ENCODE measurements around the gene SLC22A14. TPM values are rescaled to one million over a fixed set of nuclear protein-coding genes. Genes with fewer than 3 reads are reported as not detected.

SLC22A14 gene
- under 1 TPM in 1 of 3 donors, not detected in 2; 0.20 TPM for total RNA-seq
- 0.14 TPM for total RNA-seq (2013)

DNA sequence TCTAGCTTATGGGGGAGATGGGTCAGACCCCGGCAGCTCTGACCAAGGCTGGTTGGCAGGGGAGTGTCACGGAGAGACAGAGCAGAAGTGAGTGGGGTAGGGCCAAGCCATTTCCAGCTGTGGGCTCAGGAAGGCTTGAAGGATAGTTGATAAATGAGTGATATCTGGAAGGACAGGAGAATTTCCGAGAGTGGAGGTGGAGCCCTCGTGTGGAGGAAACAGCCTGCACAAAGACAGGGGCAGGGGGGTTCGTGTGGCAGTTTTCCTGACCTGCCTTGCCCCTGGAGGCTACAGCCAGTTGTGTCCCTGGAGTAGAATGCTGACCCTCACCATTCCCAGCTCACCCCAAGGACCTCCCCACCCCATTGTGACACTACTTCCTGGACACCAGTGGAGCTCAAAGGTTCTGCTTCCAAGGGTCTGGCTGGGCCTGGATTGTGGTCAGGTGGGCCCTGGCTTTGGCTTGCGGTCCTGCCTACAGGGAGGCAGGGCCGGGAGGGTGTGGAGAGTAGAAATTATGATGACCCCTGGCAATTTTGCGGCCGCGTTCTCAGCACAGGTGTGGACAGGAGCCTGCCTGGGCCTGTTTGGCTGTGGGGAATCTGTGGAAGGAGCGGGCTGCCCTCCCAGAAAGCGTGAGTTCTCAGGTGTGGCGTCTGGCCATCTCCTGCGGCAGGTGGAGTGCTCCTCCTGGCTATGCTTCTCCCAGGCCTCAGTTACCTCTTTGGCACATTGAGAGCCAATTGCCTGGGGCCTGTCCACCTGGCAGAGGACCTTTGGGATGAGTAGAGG is at the start of gene SLC22A14:
Gene SLC22A14, plus strand, starts transcription at position 400 of the 792 bp plus-strand sequence. CDS start 23,733 bp downstream, outside the sequence.
- no peak for DNase-seq
- Mint-ChIP-seq H3K36me3 (no peaks in the 10 kb centered on the region), H3K9me3 (no peaks in the 10 kb centered on the region), H3K4me1 (no peaks in the 10 kb centered on the region), H3K27ac (no peak within 1 kb of the TSS), H3K27me3 (ENCODE audit: low read depth in 2 of 2) (no peaks in the 10 kb centered on the region), H3K4me3 (no peak within 1 kb of the TSS)
- H3K27ac ChIP-seq (ENCODE audit: low read length): no peak within 1 kb of the TSS
- no peak for ATAC-seq
- no peak within 1 kb of the TSS for H3K4me3 ChIP-seq (ENCODE audit: low read length)
- H3K9me3 ChIP-seq (ENCODE audit: control insufficient read depth, insufficient read depth, low read length): no peaks in the 10 kb centered on the region
- TF ChIP-seq CTCF (IDR thresholded peaks at IDR 0.05): no peak
- intact Hi-C loops (cut with micrococcal nuclease): no loop called here
- no peaks in the 10 kb centered on the region for H3K36me3 ChIP-seq (ENCODE audit: control insufficient read depth, insufficient read depth, low read length)
- H3K4me1 ChIP-seq (ENCODE audit: control insufficient read depth, insufficient read depth, low read length): no peaks in the 10 kb centered on the region
- 92% methylated on average over 14 of the region's 14 CpGs for WGBS (ENCODE audit: insufficient coverage)
- H3K27me3 ChIP-seq (ENCODE audit: control insufficient read depth, insufficient read depth, low read length): no peaks in the 10 kb centered on the region

GRCh38 chr3:38232701-38233100 is 49.4 kb upstream of the SLC22A14 start:
- no peaks in the 10 kb centered on the region for H3K27me3 ChIP-seq (ENCODE audit: control insufficient read depth, insufficient read depth, low read length)
- no peak for ATAC-seq
- no peak for TF ChIP-seq CTCF (IDR thresholded peaks at IDR 0.05)
- no peak for DNase-seq
- intact Hi-C loops (cut with micrococcal nuclease): no loop called here
- no peaks in the 10 kb centered on the region for H3K9me3 ChIP-seq (ENCODE audit: control insufficient read depth, insufficient read depth, low read length)
- Mint-ChIP-seq H3K9me3 (peaks cover 0 to under 1% of the 10 kb centered on the region in 2 donors), H3K27ac (no peak overlapping the region), H3K36me3 (peaks cover 44% of the 10 kb centered on the region), H3K4me1 (peaks cover 5% of the 10 kb centered on the region in 2 donors), H3K4me3 (no peak overlapping the region), H3K27me3 (ENCODE audit: low read depth in 2 of 2) (no peaks in the 10 kb centered on the region)
- H3K4me3 ChIP-seq (ENCODE audit: low read length): no peak overlapping the region
- peaks cover 34% of the 10 kb centered on the region for H3K36me3 ChIP-seq (ENCODE audit: control insufficient read depth, insufficient read depth, low read length)
- H3K4me1 ChIP-seq (ENCODE audit: control insufficient read depth, insufficient read depth, low read length): no peaks in the 10 kb centered on the region
- WGBS (ENCODE audit: insufficient coverage): 82% methylated on average over 2 of the region's 2 CpGs
- H3K27ac ChIP-seq (ENCODE audit: low read length): no peak overlapping the region

DNA sequence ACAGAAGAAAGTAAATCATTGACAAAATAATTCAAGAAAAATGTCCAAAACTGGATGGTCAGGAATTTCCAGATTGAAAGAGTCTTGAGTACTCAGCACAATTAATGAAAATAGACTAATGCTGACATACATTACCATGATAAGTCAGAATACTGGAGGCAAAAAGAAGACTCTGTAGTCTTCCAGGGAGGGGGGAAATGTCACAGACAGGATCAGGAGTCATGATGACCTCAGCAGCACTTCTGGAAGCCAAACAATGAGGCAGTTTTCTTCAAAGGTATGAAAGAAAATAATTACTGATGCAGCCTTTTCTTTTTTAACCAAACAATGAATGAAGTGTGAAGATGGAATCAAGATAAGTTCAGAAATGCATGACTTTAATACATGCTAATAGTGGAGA is 46.6 kb upstream of the SLC22A14 start:
- H3K4me3 ChIP-seq (ENCODE audit: low read length): no peak overlapping the region
- no peak for TF ChIP-seq CTCF (IDR thresholded peaks at IDR 0.05)
- Mint-ChIP-seq H3K27me3 (ENCODE audit: low read depth in 2 of 2) (no peaks in the 10 kb centered on the region), H3K27ac (peak overlapping the region in 1 of 2 donors; percentile 8), H3K4me3 (no peak overlapping the region), H3K36me3 (peaks cover 70% of the 10 kb centered on the region), H3K4me1 (peaks cover 9 to 16% of the 10 kb centered on the region in 2 donors), H3K9me3 (peaks cover 11 to 14% of the 10 kb centered on the region in 2 donors)
- peaks cover 43% of the 10 kb centered on the region for H3K36me3 ChIP-seq (ENCODE audit: control insufficient read depth, insufficient read depth, low read length)
- H3K27ac ChIP-seq (ENCODE audit: low read length): no peak overlapping the region
- H3K4me1 ChIP-seq (ENCODE audit: control insufficient read depth, insufficient read depth, low read length): no peaks in the 10 kb centered on the region
- DNase-seq: no peak
- no peak for ATAC-seq
- H3K27me3 ChIP-seq (ENCODE audit: control insufficient read depth, insufficient read depth, low read length): no peaks in the 10 kb centered on the region
- no peaks in the 10 kb centered on the region for H3K9me3 ChIP-seq (ENCODE audit: control insufficient read depth, insufficient read depth, low read length)
- intact Hi-C loops (cut with micrococcal nuclease): no loop called here

Data from natural killer cell (primary cell).